Measurements from ENCODE around the gene PHYKPL.
"Not testable (repeated sequence)": the region's sequence is repeated elsewhere in the genome, so short reads cannot be mapped to it uniquely, and the experiment has no call there.

PHYKPL gene

DNA sequence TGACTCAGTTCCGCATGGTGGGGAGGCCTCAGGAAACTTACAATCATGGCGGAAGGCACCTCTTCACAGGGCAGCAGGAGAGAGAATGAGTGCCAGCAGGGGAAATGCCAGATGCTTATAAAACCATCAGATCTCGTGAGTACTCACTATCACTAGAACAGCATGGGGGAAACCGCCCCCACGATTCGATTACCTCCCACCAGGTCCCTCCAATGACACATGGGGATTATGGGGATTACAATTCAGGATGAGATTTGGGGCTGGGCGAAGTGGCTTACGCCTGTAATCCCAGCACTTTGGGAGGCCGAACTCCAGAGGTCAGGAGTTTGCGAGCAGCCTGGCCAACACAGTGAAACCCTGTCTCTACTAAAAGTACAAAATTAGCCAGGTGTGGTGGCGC lies 34.5 kb downstream of the PHYKPL start:
- in situ Hi-C loops (cut with MboI; ENCODE audit: low sequenced_read_pairs) = not testable (repeated sequence)

DNA sequence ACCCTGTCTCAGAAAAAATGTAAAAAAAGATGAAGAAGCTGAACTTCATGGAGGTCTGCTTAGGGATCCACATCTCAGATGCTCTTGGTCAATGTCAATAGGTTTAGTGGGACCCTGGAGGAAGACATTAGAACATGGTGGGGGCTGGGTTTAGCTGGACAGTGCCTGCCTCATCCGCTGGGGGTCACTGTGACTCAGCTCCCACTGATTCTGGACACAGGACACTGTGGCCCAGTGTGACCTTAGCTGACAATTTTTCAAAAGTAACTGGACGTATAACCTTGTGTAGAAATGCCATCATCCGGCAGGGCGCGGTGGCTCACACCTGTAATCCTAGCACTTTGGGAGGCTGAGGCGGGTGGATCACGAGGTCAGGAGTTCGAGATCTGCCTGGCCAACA lies 35.6 kb downstream of the PHYKPL start:
- in situ Hi-C loops (cut with MboI; ENCODE audit: low sequenced_read_pairs) = no loop called here

DNA sequence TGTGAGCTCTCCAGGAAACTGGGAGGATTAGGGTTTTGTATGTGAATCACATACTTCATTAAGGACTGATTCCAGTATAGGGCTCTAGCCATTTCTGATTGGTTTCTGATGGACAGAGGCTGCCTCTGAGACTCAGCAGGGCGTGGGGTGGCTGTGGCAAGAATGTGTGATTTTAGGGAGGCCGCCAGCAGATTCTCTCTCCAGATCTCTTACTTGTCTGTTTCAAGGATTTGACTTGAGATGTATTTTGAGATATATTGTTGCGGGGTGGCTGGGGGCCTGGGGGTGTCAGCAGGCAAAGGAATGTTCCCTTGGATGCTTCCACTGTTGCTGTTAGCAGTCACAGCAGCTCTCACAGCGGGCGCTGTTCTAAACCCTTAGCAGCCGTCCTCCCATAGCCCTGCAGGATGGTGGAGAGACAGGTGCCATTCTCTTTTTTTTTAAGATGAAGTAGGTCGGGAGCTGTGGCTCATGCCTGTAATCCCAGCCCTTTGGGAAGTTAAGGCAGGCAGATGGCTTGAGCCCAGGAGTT lies 36.3 kb downstream of the PHYKPL start:
- in situ Hi-C loops (cut with MboI; ENCODE audit: low sequenced_read_pairs) = no loop called here

DNA sequence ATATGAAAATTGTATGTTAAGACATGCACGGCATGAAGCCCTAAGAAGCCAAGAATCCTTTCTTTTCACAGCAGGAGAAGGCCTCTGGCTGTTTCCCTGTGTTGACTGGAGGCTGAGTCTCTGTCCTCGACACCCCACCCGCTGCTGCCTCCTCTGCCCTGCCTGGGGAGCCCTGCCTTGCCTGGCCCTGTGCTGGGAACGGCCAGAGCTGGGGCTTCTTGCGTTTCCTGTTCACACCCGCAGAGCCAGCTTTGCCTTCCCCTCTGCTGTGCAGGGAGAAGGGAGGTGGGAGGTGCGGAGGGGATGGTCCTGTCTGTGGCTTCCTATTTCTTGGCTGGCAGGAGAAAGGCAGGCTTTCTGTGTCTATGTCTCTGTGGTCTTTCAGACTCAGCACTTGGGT lies 38.6 kb downstream of the PHYKPL start:
- in situ Hi-C loops (cut with MboI; ENCODE audit: low sequenced_read_pairs) = no loop called here

DNA sequence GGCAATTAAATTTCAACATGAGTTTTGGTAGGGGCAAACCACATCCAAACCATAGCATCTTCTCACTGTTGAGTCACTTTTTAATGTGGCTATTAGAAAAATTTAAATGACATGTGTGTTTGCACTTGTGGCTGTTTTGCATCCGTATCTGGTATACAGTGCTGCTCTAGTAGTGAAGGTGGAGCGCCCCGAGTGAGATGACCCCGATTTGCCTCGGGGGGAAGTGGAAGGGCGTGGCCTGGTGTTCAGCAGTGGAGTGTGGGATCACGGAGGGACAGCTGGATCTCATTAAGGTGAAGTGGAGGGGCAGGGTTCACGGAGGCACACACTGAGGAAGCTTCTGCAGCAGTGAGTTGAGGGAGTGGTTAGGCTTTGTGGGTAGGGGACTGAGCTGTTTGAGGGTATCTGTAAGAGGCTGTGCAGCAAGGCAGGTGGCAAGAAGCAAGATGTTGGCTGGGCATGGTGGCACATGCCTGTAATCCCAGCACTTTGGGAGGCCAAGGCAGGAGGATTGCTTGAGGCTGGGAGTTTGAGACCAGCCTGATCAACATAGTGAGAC lies 39.3 kb downstream of the PHYKPL start:
- in situ Hi-C loops (cut with MboI; ENCODE audit: low sequenced_read_pairs) = no loop called here

DNA sequence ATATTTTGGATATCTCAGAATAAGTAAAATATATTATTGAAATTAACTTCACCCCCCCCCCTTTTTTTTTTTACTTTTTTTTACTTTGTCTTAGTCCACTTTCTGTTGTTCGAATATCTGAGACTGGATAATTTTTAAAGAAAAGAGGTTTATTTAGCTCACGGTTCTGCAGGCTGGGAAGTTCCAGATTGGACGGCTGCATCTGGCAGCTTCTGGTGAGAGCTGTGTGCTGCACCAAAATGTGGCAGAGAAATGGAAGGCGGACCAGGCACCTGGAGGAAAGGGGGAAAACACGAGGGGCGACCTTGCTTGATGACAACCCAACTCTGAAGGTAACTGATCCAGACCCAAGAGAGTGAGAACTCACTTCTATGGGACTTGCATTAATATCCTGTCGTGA lies 39.8 kb downstream of the PHYKPL start:
- in situ Hi-C loops (cut with MboI; ENCODE audit: low sequenced_read_pairs) = no loop called here

DNA sequence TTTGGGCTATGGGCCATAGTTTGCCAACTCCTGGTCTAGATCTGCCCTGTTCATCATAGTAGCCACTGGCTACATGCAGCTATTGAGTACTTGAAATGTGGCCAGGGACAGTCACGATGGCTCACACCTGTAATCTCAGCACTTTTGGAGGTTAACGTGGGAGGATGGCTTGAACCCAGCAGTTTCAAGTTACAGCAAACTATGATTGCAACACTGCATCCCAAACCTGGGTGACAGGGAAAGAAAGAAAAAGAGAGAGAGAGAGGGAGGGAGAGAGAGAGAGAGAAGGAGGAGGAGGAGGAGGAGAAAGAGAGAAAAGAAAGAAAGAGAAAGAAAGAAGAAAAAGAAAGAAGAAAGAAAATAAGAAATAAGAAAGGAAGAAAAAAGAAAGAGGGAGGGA lies 40.4 kb downstream of the PHYKPL start:
- in situ Hi-C loops (cut with MboI; ENCODE audit: low sequenced_read_pairs) = no loop called here

DNA sequence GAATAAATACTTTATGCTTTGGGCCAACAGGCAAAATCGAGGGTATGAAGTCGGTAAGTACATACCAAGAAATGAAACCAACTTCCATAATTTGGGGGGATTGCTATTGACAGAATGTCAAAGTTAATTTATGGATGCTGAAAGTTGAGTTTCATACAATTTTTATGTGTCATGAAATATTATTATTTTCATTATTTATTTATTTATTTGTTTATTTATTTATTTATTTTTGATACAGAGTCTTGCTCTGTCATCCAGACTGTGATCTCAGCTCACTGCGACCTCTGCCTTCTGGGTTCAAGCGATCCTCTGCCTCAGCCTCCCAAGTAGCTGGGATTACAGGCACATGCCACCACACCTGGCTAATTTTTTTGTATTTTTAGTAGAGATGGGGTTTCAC lies 40.9 kb downstream of the PHYKPL start:
- in situ Hi-C loops (cut with MboI; ENCODE audit: low sequenced_read_pairs) = no loop called here

DNA sequence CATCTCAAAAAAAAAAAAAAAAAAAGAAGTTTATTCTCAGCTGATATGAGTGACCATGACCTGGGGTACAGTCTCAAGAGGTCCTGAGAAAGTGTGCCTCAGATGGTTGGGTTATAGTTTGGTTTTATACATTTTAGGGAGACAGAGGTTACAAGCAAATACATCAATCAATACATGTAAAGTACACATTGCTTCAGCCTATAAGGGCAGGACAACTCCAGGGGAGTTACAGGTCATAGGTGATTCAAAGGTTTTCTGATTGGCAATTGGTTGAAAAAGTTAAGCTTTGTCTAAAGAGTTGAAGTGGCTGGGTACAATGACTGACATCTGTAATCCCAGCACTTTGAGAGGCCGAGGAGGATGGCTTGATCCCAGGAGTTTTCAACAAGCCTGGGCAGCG lies 43.2 kb downstream of the PHYKPL start:
- in situ Hi-C loops (cut with MboI; ENCODE audit: low sequenced_read_pairs) = no loop called here

DNA sequence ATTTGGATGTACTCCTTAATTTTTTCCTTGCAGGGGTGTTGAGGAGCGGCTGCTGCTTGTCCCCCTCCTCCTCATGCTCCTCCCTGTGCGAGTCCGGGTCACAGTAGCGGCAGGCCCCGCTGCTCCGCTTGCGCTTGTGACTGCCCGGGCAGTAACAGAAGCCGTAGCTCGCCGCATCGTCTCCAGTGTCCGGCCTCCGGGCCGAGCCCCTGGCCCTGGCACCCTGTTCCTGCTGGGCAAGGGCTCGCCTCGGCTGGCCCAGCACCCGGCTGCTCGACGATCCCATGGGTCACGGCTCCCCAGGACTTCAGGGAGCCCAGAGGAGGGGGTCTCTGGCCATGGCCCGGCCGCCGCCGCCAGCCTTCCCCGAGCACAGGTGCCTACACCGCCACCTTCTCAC lies 45.6 kb downstream of the PHYKPL start, which contains the start of gene GMCL2:
Gene GMCL2, minus strand, starts transcription at position 358 of the 400 bp plus-strand sequence. Its CDS starts 72 bp downstream, at position 286.
- in situ Hi-C loops (cut with MboI; ENCODE audit: low sequenced_read_pairs) = no loop called here

DNA sequence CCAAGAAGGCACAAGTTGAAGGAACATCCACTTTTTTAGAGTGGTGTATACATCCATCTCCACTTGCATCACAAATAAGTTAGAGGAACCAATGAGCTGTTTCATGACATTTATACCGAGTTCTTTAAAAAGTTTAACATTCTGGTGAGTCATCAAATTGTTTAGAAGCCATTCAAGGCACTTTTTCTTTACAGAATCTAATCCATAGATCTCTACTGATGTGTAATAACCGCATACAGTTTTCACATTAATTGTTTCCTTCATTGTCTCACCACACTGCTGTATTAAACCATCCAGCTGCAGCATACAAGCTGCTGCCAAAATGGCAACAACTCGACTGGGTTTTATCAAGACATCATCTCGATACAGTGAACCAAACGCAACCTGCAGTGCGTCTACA lies 46.2 kb downstream of the PHYKPL start:
- in situ Hi-C loops (cut with MboI; ENCODE audit: low sequenced_read_pairs) = no loop called here

DNA sequence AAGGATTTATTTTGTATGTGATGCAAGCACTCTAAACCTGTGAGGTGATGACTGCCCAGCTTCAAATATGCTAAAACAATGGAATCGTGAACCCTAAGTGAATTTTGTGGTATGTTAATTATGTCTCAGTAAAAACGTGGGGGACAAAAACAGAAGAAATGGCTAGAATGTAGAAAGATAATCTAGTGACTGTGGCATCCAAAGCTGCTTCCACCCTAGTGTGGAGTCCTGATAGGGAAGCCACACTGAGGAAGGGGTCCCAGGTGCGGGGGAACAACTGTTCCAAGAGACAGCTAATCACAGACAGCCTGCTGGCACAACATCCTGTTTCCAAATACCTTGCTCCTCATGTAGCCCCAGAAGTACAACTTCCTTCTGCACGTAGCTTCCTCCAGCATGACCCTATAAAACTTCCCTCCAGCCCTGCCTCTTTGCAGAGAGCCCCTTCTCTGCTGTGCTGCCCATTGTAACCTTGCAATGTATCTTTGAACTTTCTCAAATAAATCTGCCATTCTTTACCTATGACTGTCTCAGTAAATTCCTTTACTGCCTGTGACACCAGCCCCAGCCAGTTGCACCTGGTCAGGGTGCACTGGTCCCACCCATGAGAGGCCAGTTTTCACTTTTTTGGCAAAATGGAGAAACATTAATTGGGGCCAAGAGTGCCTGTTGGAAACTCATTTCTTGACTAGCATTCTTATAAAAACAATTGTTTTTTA lies 50.3 kb downstream of the PHYKPL start:
- in situ Hi-C loops (cut with MboI; ENCODE audit: low sequenced_read_pairs) = no loop called here

DNA sequence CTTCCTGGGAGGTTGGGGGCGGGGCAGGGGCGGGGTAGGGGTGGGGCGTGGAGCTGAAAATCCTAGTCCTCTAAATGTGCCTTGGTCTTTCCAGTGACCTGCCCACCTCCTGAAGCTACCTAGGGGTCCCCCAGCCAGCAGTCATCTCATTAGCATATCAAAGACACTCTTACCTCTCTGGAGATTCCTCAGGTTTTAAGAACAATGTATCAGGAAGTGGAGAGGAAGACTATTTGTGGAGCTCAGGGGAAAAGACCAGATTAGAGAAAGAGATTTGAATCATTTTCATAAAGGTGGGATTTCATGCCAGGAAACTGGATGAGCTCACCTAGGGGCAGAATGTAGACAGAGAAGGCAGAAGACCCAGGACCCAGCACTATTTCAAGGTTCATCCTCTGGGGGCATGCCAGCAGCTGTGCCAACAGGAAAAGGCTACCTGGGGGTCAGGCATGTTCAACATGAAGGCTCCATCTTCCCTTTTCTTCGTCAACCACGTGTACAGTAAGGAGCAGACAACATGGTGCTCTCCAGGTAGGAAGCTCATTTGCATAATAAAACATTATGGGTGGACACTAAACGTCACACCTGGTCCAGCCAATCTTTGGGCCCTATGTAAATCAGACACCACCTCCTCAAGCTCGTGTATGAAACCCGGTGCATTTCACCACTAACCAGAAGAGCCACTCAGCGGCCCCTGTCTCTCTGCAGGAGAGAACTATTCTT lies 52.3 kb downstream of the PHYKPL start:
- in situ Hi-C loops (cut with MboI; ENCODE audit: low sequenced_read_pairs) = no loop called here

DNA sequence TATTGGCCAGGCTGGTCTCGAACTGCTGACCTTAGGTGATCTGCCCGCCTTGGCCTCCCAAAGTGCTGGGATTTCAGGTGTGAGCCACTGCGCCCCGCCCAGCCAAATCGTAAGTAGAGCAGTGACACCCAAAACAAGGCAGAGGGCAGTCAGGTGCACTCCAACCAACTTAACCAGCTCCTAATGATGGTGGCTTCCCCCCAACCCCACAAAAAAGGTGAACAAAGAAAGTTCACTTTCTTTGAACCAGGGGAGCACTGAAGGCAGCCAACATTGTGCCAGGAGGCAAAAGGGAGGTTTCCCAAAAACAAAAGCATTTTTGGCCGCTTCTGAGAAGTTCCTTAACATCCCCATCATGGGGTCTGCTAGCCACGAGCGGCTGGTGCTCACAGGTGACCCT lies 55.0 kb downstream of the PHYKPL start:
- in situ Hi-C loops (cut with MboI; ENCODE audit: low sequenced_read_pairs) = no loop called here

DNA sequence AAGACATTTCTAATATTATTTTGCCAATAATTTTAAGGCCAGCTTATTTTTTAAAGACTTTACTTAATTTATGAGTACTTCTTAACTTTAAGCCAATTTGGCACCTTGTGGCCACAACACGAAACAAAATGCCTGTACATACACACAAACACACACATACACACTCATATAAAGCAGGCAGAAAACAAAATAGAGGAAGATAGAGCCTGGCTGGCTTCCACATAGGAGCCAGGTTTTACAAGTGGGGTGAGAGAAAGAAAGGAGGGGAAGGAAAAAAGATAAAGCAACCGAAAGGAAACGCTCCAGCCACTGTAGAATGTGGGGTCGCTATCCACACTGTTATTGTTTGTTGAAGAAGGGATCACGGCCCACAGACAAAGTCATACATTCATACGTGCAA lies 55.8 kb downstream of the PHYKPL start:
- in situ Hi-C loops (cut with MboI; ENCODE audit: low sequenced_read_pairs) = no loop called here

DNA sequence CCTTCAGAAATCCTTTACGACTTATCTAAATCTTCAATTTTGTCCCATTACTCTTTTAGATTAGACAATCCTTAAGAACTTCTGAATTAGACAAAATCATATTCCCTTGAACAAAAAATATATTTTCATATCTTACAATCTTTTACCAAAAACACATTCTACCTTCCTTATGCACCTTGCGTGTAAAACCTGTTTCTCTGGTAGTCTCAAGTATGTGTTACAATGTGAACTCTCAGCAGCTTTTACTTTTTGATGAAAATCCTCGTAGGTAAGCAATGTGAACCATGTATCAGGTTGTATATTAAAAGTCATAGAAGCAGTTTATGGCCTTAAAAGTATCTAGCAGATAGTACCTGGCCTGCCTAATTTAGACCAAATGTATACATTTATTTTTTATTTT lies 58.1 kb downstream of the PHYKPL start:
- in situ Hi-C loops (cut with MboI; ENCODE audit: low sequenced_read_pairs) = no loop called here

DNA sequence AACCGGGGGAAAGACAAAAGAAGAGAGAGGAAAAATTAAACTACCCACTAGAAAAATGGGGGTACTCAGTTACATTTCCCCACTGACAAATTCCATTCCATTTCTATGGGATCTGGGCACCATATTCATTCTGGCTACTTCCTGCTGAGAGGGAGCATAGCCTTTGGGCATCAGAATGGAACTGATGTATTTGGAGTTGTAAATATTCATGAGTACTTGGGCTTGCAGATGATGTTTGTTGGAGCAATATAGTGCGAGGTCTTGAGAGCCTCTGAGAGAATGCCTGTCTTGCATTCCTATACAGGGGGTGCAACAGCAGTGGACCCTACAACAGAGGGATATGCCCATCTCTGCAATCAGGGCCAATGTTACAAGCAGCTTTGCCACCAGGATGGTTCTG lies 62.1 kb downstream of the PHYKPL start:
- in situ Hi-C loops (cut with MboI; ENCODE audit: low sequenced_read_pairs) = no loop called here

DNA sequence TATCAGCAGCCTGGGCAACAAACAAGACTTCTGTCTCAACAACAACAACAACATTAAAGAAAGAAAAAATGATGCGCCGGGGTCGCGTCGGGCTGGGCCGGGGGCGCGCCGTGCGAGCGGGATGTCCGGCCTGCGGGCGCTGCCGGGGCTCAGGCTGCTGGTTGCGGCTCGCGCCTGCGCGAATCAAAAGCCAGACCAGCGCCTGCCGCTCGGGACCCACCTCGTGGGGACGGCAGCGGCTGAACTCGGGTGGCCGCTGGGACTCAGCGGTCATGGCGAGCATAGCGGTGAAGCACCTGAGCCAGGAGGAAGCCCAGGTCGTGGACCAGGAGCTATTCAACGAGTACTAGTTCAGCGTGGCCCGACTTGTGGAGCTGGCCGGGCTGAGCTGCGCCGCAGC lies 67.0 kb downstream of the PHYKPL start:
- in situ Hi-C loops (cut with MboI; ENCODE audit: low sequenced_read_pairs) = no loop called here

DNA sequence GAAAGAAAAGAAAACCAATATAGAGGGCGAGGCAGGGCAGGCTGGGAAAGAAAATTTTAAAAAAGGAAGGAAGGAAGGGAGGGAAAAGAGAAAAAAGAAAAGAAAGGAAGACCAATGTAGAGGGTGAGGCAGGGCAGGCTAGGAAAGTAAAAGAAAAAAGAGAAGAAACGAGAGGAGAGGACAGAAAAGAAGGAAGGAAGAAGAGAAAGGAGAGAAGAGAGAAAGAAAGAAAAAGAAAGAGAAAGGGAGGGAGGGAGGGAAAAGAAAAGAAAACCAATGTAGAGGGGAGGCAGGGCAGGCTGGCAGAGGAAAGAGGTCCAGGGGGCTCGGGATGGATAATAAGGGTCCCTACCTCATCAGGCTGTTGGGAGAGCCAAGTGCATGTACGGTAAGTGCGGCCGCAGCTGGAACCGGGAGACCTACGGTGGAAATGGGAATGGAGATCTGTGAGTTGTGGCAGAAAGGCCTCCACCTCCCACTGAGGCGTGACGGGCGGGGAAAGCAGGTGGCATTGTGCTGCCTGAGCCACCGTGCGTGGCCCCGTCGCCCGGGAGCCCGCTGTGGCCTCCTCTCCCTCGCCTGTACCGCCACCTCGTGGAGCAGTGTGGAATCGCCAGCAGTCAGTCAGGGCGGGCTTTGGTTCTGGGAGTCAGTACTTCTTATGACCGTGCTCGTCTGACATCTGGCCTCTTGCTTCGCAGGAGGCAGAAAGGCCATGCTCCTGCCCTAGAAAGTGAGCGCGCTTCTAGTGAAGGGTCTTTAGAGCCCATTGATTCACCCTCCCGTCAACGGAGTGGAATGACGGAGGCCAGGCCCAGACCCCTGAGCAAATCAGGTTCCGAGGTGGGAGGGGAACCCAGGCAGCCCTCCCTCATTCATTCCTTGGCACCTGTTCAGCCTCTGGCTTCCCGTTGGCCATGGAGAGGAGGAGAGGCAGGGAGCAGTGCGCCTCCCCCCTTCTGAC lies 68.5 kb downstream of the PHYKPL start:
- in situ Hi-C loops (cut with MboI; ENCODE audit: low sequenced_read_pairs) = no loop called here

DNA sequence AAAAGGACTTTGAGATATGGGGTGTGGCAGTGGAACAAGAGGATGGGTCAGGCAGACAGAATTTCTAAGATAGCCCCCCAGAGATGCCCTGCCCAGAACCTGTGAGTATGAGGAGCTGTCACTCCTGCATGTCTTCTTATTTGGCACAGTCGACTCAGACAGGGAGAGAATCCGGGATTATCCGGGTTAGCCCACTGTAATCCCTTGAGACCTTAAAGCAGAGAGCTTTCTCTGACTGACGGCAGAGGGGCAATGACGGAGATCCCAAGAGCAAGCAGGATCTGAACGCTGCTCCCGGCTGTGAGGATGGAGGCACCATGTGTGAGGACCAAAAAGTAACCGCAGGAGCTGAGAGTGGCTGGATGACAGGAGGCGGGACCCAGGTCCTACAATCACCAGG lies 70.1 kb downstream of the PHYKPL start:
- in situ Hi-C loops (cut with MboI; ENCODE audit: low sequenced_read_pairs) = no loop called here

DNA sequence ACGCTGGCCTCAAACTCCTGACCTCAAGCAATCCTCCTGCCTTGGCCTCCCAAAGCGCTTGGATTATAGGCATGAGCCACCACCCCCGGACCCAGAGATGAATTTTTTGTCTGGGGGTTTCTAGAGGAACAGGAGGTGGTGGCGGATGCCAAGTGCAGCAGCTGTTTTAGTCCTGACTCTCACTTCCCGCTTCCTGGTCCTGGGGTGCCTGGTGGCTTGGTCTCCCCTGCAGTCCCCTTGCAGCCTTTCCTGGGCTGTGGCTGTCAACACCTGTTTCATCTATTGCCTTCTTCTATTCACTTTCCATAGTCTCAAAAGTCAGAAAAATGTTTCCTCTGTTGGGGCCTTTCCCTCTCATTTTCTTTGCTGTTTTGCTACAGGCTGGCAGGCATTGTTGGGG lies 72.4 kb downstream of the PHYKPL start:
- in situ Hi-C loops (cut with MboI; ENCODE audit: low sequenced_read_pairs) = no loop called here
